ENCODE results near the gene CLTB. TPM values are rescaled to one million over a fixed set of nuclear protein-coding genes. Genes with fewer than 3 reads are reported as not detected.

The CLTB gene
- total RNA-seq, 1 experiment from 2014 or later: 34.5 TPM

DNA sequence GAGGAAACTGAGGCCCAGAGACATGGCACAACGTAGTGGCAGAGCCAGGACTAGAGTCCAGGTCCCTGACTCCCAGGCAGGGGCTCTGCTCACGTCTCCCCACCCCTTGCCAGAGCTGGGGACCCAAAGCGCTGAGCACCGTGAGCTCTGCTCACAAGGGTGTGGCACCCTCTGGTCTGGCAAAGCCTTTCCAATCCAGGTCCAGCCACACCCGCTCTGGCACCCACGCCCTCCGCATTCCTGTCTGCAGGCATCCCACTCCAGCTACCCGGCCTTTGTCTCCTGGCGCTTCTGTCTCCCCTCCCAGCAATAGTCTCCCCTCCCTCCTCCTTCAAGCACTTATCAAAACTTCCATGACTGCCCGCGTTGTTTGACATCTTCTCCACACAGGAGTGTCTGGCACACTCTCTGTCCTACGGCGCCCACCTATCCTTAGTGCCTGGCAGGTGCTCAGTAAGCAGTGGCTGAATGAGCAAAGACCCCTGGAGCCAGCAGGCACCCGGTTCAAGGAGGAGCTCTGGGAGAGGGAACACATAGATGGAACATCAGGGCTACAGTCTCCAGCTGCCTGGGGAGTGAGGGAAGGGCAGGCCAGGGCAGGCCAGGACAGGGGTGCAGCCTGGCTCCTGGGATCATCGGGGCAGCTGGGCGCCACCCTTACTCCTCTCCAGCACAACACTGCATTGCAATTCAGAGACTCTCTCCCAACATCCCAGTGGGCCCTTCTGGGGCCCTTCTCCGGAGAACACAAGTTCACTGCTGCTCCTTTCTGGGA lies 15.8 kb downstream of the CLTB start:
- Histone ChIP-seq H2BK20ac (ENCODE audit: low read depth, low read length, poor library complexity, severe bottlenecking) (no peak overlapping the region), H3T11ph (ENCODE audit: low read length) (no peak overlapping the region), H3K9ac (ENCODE audit: extremely low read depth, insufficient read length, low read length) (no peak overlapping the region), H2AK5ac (ENCODE audit: insufficient read length, low read length) (no peak overlapping the region), H3K4me2 (ENCODE audit: insufficient read depth, insufficient read length, low read length) (no peak overlapping the region), H2BK5ac (ENCODE audit: insufficient read length, low read length) (no peak overlapping the region), H3K56ac (ENCODE audit: insufficient read length, low read depth, low read length) (no peak overlapping the region), H4K5ac (ENCODE audit: insufficient read length, low read depth, low read length) (no peak overlapping the region), H4K91ac (ENCODE audit: insufficient read length, low read depth, low read length) (no peak overlapping the region), H3K27ac (ENCODE audit: insufficient read length, low read depth, low read length) (no peak overlapping the region), H2BK15ac (ENCODE audit: low read depth, low read length) (no peak overlapping the region), H4K20me1 (ENCODE audit: control insufficient read depth, insufficient read depth, insufficient read length) (no peaks in the 10 kb centered on the region), H2AFZ (ENCODE audit: low read length) (no peak overlapping the region), H3K27me3 (ENCODE audit: insufficient read depth, low read length) (no peaks in the 10 kb centered on the region), H4K8ac (replicated peaks; ENCODE audit: insufficient read length, low read depth, low read length) (no peak overlapping the region), H3K4me1 (ENCODE audit: insufficient read depth, low read length) (no peaks in the 10 kb centered on the region), H3K79me1 (ENCODE audit: insufficient read depth, low read depth, low read length, poor library complexity, severe bottlenecking) (no peaks in the 10 kb centered on the region), H3K4ac (ENCODE audit: low read depth, low read length) (no peak overlapping the region), H3K23me2 (ENCODE audit: insufficient read length, low read depth, low read length, poor library complexity, severe bottlenecking) (no peaks in the 10 kb centered on the region), H3K9me3 (ENCODE audit: control insufficient read depth, low read depth, low read length) (no peaks in the 10 kb centered on the region), H2BK12ac (ENCODE audit: insufficient read length, low read depth, low read length) (no peak overlapping the region), H3K79me2 (ENCODE audit: insufficient read depth, low read length) (no peaks in the 10 kb centered on the region), H2BK120ac (ENCODE audit: low read depth, low read length, poor library complexity, severe bottlenecking) (no peak overlapping the region), H3K14ac (ENCODE audit: insufficient read depth, low read length) (no peak overlapping the region; the same call in 1 of the 2 replicates), H3K23ac (ENCODE audit: insufficient read length, low read depth, low read length) (no peak overlapping the region), H3K18ac (ENCODE audit: insufficient read length, low read depth, low read length) (no peak overlapping the region)
- TF ChIP-seq, protein P1, sequence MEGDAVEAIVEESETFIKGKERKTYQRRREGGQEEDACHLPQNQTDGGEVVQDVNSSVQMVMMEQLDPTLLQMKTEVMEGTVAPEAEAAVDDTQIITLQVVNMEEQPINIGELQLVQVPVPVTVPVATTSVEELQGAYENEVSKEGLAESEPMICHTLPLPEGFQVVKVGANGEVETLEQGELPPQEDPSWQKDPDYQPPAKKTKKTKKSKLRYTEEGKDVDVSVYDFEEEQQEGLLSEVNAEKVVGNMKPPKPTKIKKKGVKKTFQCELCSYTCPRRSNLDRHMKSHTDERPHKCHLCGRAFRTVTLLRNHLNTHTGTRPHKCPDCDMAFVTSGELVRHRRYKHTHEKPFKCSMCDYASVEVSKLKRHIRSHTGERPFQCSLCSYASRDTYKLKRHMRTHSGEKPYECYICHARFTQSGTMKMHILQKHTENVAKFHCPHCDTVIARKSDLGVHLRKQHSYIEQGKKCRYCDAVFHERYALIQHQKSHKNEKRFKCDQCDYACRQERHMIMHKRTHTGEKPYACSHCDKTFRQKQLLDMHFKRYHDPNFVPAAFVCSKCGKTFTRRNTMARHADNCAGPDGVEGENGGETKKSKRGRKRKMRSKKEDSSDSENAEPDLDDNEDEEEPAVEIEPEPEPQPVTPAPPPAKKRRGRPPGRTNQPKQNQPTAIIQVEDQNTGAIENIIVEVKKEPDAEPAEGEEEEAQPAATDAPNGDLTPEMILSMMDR (conservative IDR thresholded peaks at IDR 0.05): no peak
- DNase-seq: no peak
- peaks cover 4 to 7% of the 10 kb centered on the region in 2 experiments for H3K4me1 Mint-ChIP-seq
- peaks cover 2% of the 10 kb centered on the region; the same call in 1 of the 2 replicates for H3K27me3 Mint-ChIP-seq (ENCODE audit: low read depth)
- H3K36me3 Mint-ChIP-seq (ENCODE audit: insufficient read depth in 1 of 3, low read depth in 3 of 3): peaks cover 0 to 2% (median 0%) of the 10 kb centered on the region in 3 experiments; a peak in 1 of 7 replicates
- peak overlapping the region in 2 of 3 experiments; percentile 45 to 65; a peak in 2 of 7 replicates for H3K27ac Mint-ChIP-seq
- no peak overlapping the region for H3K4me3 Mint-ChIP-seq
- whole genome bisulfite sequencing (ENCODE audit: extremely low coverage, insufficient read length, low lambda C conversion rate): no CpG with 5 or more reads among the region's 17 CpGs
- no peaks in the 10 kb centered on the region for H3K9me3 Mint-ChIP-seq

Data from H9 (cell line).